Left lung (tissue), 10 donors: ENCODE data around the gene GPX5. TPM values are rescaled to one million over a fixed set of nuclear protein-coding genes. Genes with fewer than 3 reads are reported as not detected.

Experiments used
- ATAC-seq: fragments of 200-7000 bp; cut with Tn5 transposase; one replicate; pipeline ENCODE4 v1.9.1; 2020; ENCODE audit warnings: moderate library complexity
- DNase-seq, 4 donors: peaks; one replicate each; pipeline ENCODE4 v3.0.0-alpha.2; 2013 to 2020
- H3K27ac ChIP-seq, 2 donors: fragments of 200-600 bp; sonication (generic) in 1 of 2; one replicate each; pipeline versions ENCODE4 v1.5.0 to v1.8.0; 2020 to 2021
- H3K27me3 ChIP-seq, 2 donors: fragments of 200-600 bp; sonication (generic) in 1 of 2; one replicate each; pipeline versions ENCODE4 v1.5.0 to v1.8.0; 2020 to 2021
- H3K36me3 ChIP-seq, 2 donors: fragments of 200-600 bp; sonication (generic) in 1 of 2; one replicate each; pipeline versions ENCODE4 v1.5.0 to v1.8.0; 2020 to 2021
- H3K4me1 ChIP-seq, 2 donors: fragments of 200-600 bp; one replicate each; pipeline ENCODE4 v1.8.0; 2021
- H3K4me3 ChIP-seq, 2 donors: fragments of 200-600 bp; sonication (generic) in 1 of 2; one replicate each; pipeline versions ENCODE4 v1.5.0 to v1.8.0; 2020 to 2021; ENCODE audit warnings: mild to moderate bottlenecking in 1 of 2
- H3K9me3 ChIP-seq, 2 donors: fragments of 200-600 bp; sonication (generic) in 1 of 2; one replicate each; pipeline versions ENCODE4 v1.5.0 to v1.8.0; 2020 to 2021
- CTCF ChIP-seq, 2 donors: fragments of 200-600 bp; sonication (generic) in 1 of 2; IDR thresholded peaks; one replicate each; pipeline versions ENCODE4 v1.5.0 to v1.8.0; 2021; ENCODE audit warnings: antibody characterized with exemption in 2 of 2
- intact Hi-C, 2 donors: fragments of 100-400 bp; cut with DNase I; formaldehyde crosslinking; loops; one replicate each; pipeline versions ENCODE4 v1.11.2 to v1.14.2; 2022
- polyA plus RNA-seq, 6 donors: library from polyadenylated mRNA; unstranded; fragments of 120-200 nt; gene quantifications; one replicate each; pipeline ENCODE4 v1.2.1, GENCODE V29; 2013; ENCODE audit not compliant: insufficient read length in 6 of 6
- total RNA-seq, 2 donors: library from RNA; stranded (reverse); fragmentation: NEBNext Ultra II Directional; extraction: Animal tissue kit (Norgen Biotek cat#: 25700); gene quantifications; one replicate each; pipeline ENCODE4 v1.2.1, GENCODE V29; 2021
- donor health status: DM: no; HTN: yes; CAD: no.
- donor health status: DM: no; HTN: no; CAD: no.

Gene GPX5
- total and polyA plus RNA-seq, 8 donors = 0.11 to 0.31 (median 0.22) TPM; not detected in 4

GRCh38 chr6:28486988-28487742, 38.5 kb upstream of the GPX5 start:
- no peaks in the 10 kb centered on the region for H3K9me3 ChIP-seq
- TF ChIP-seq CTCF (IDR thresholded peaks at IDR 0.05) = no peak
- H3K27me3 ChIP-seq = peaks cover 0 to 59% of the 10 kb centered on the region in 2 donors
- no peak overlapping the region for H3K4me3 ChIP-seq
- H3K4me1 ChIP-seq = no peaks in the 10 kb centered on the region
- intact Hi-C loops = no loop called here
- no peaks in the 10 kb centered on the region for H3K36me3 ChIP-seq
- H3K27ac ChIP-seq = no peak overlapping the region
- ATAC-seq (no peak), DNase-seq (no peak)

- intact Hi-C loops = no loop called here
- Histone ChIP-seq H3K9me3 (no peaks in the 10 kb centered on the region), H3K27ac (peak overlapping the region; percentile 65 to 72), H3K36me3 (no peaks in the 10 kb centered on the region), H3K4me1 (no peaks in the 10 kb centered on the region), H3K4me3 (peak overlapping the region; percentile 25 to 31), H3K27me3 (peaks cover 0 to 60% of the 10 kb centered on the region in 2 donors)
- no peak for ATAC-seq
- TF ChIP-seq CTCF (IDR thresholded peaks at IDR 0.05) = no peak
- peak in 2 of 4 donors; percentile 58 to 61 for DNase-seq
These were observed 36.7 kb upstream of the GPX5 start for GRCh38 chr6:28488916-28489365.

GRCh38 chr6:28489366-28490204, 36.1 kb upstream of the GPX5 start:
- Histone ChIP-seq H3K27ac (peak overlapping the region; percentile 65 to 72), H3K36me3 (no peaks in the 10 kb centered on the region), H3K9me3 (no peaks in the 10 kb centered on the region), H3K4me3 (peak overlapping the region; percentile 25 to 31), H3K4me1 (no peaks in the 10 kb centered on the region), H3K27me3 (peaks cover 0 to 62% of the 10 kb centered on the region in 2 donors)
- TF ChIP-seq CTCF (IDR thresholded peaks at IDR 0.05) = no peak
- intact Hi-C loops = no loop called here
- DNase-seq = peak; percentile 64 to 87 (median 84)
- peak; percentile 99 for ATAC-seq

- Histone ChIP-seq H3K27me3 (peaks cover 0 to 70% of the 10 kb centered on the region in 2 donors), H3K27ac (peak overlapping the region; percentile 65 to 72)
- peak; percentile 56 for ATAC-seq
These were observed 35.3 kb upstream of the GPX5 start for GRCh38 chr6:28490205-28490890.

More at GRCh38 chr6:28490205-28490890, 35.3 kb upstream of the GPX5 start:
- DNase-seq = peak in 1 of 4 donors; percentile 52
- Histone ChIP-seq H3K9me3 (no peaks in the 10 kb centered on the region), H3K4me3 (peak overlapping the region; percentile 21 to 31), H3K4me1 (no peaks in the 10 kb centered on the region), H3K36me3 (no peaks in the 10 kb centered on the region)
- intact Hi-C loops = no loop called here
- no peak for TF ChIP-seq CTCF (IDR thresholded peaks at IDR 0.05)
